Pericardium fibroblast (primary cell): ENCODE measurements around the gene TP63. TPM values are rescaled to one million over a fixed set of nuclear protein-coding genes. Genes with fewer than 3 reads are reported as not detected.

Source experiments
- total RNA-seq: library from RNA; depleted of rRNA; stranded (reverse); fragments of >200 nt; gene quantifications from 2 replicates; pipeline ENCODE4 v1.2.3, GENCODE V29; 2015

Gene TP63
- total RNA-seq = not detected in 2 replicates

GRCh38 chr3:189631373-189631408, at the start of gene TP63:
Gene TP63 (plus strand): TSS chr3:189631389. CDS start chr3:189631516, 127 bp downstream.

